ENCODE data around the gene EPM2A.
"Not testable (repeated sequence)": the region's sequence is repeated elsewhere in the genome, so short reads cannot be mapped to it uniquely, and the experiment has no call there.

DNA sequence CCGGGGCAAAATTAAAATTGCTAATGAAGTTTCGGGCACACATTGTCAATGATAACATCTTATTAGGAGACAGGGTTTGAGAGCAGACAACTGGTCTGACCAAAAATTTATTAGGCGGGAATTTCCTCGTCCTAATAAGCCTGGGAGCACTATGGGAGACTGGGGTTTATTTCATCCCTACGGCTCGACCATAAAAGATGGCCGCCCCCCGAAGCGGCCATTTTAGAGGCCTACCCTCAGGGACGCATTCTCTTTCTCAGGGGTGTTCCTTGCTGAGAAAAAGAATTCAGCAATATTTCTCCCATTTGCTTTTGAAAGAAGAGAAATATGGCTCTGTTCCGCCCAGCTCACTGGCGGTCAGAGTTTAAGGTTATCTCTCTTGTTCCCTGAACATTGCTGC is 37.9 kb downstream of the EPM2A start:
- TF ChIP-seq, protein P1, sequence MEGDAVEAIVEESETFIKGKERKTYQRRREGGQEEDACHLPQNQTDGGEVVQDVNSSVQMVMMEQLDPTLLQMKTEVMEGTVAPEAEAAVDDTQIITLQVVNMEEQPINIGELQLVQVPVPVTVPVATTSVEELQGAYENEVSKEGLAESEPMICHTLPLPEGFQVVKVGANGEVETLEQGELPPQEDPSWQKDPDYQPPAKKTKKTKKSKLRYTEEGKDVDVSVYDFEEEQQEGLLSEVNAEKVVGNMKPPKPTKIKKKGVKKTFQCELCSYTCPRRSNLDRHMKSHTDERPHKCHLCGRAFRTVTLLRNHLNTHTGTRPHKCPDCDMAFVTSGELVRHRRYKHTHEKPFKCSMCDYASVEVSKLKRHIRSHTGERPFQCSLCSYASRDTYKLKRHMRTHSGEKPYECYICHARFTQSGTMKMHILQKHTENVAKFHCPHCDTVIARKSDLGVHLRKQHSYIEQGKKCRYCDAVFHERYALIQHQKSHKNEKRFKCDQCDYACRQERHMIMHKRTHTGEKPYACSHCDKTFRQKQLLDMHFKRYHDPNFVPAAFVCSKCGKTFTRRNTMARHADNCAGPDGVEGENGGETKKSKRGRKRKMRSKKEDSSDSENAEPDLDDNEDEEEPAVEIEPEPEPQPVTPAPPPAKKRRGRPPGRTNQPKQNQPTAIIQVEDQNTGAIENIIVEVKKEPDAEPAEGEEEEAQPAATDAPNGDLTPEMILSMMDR (IDR thresholded peaks at IDR 0.05; ENCODE audit: poor library complexity, severe bottlenecking): not testable (repeated sequence)
- TF ChIP-seq, protein P2, sequence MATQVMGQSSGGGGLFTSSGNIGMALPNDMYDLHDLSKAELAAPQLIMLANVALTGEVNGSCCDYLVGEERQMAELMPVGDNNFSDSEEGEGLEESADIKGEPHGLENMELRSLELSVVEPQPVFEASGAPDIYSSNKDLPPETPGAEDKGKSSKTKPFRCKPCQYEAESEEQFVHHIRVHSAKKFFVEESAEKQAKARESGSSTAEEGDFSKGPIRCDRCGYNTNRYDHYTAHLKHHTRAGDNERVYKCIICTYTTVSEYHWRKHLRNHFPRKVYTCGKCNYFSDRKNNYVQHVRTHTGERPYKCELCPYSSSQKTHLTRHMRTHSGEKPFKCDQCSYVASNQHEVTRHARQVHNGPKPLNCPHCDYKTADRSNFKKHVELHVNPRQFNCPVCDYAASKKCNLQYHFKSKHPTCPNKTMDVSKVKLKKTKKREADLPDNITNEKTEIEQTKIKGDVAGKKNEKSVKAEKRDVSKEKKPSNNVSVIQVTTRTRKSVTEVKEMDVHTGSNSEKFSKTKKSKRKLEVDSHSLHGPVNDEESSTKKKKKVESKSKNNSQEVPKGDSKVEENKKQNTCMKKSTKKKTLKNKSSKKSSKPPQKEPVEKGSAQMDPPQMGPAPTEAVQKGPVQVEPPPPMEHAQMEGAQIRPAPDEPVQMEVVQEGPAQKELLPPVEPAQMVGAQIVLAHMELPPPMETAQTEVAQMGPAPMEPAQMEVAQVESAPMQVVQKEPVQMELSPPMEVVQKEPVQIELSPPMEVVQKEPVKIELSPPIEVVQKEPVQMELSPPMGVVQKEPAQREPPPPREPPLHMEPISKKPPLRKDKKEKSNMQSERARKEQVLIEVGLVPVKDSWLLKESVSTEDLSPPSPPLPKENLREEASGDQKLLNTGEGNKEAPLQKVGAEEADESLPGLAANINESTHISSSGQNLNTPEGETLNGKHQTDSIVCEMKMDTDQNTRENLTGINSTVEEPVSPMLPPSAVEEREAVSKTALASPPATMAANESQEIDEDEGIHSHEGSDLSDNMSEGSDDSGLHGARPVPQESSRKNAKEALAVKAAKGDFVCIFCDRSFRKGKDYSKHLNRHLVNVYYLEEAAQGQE (IDR thresholded peaks at IDR 0.05; ENCODE audit: borderline replicate concordance): not testable (repeated sequence)
- not testable (repeated sequence) for TF ChIP-seq RAD21 (conservative IDR thresholded peaks at IDR 0.05)
